ENCODE data around the gene BCOR. TPM values are rescaled to one million over a fixed set of nuclear protein-coding genes. Genes with fewer than 3 reads are reported as not detected.

Gene BCOR
- total and polyA plus RNA-seq, 4 donors, result 5.6 to 23.0 (median 11.0) TPM

GRCh38 chrX:40074080-40074958 lies 23.4 kb downstream of the BCOR start:
- no peak for DNase-seq (ENCODE audit: low spot score)
- TF ChIP-seq, protein P1, sequence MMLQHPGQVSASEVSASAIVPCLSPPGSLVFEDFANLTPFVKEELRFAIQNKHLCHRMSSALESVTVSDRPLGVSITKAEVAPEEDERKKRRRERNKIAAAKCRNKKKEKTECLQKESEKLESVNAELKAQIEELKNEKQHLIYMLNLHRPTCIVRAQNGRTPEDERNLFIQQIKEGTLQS (IDR thresholded peaks at IDR 0.05), result no peak
- TF ChIP-seq NR2F2 (IDR thresholded peaks at IDR 0.05) (no peak), HNF4A (conservative IDR thresholded peaks at IDR 0.05) (no peak), FOXA1 (IDR thresholded peaks at IDR 0.05) (no peak)
- TF ChIP-seq, protein P2, sequence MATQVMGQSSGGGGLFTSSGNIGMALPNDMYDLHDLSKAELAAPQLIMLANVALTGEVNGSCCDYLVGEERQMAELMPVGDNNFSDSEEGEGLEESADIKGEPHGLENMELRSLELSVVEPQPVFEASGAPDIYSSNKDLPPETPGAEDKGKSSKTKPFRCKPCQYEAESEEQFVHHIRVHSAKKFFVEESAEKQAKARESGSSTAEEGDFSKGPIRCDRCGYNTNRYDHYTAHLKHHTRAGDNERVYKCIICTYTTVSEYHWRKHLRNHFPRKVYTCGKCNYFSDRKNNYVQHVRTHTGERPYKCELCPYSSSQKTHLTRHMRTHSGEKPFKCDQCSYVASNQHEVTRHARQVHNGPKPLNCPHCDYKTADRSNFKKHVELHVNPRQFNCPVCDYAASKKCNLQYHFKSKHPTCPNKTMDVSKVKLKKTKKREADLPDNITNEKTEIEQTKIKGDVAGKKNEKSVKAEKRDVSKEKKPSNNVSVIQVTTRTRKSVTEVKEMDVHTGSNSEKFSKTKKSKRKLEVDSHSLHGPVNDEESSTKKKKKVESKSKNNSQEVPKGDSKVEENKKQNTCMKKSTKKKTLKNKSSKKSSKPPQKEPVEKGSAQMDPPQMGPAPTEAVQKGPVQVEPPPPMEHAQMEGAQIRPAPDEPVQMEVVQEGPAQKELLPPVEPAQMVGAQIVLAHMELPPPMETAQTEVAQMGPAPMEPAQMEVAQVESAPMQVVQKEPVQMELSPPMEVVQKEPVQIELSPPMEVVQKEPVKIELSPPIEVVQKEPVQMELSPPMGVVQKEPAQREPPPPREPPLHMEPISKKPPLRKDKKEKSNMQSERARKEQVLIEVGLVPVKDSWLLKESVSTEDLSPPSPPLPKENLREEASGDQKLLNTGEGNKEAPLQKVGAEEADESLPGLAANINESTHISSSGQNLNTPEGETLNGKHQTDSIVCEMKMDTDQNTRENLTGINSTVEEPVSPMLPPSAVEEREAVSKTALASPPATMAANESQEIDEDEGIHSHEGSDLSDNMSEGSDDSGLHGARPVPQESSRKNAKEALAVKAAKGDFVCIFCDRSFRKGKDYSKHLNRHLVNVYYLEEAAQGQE (IDR thresholded peaks at IDR 0.05), result no peak
- H3K27ac ChIP-seq (ENCODE audit: low read depth in 1 of 2, low read length in 2 of 2), result no peak overlapping the region
- H3K4me3 ChIP-seq (ENCODE audit: low read depth in 1 of 3, low read length in 3 of 3), result no peak overlapping the region
- H3K9me3 ChIP-seq (ENCODE audit: control insufficient read depth in 4 of 4, low read length in 3 of 4), result no peaks in the 10 kb centered on the region
- H3K36me3 ChIP-seq (ENCODE audit: control insufficient read depth in 4 of 4, insufficient read depth in 3 of 4, low read depth in 1 of 4, low read length in 3 of 4), result peaks cover 17 to 39% (median 25%) of the 10 kb centered on the region in 4 donors
- 98% methylated on average over 37 of the region's 37 CpGs for WGBS
- no peaks in the 10 kb centered on the region for H3K4me1 ChIP-seq (ENCODE audit: control insufficient read depth in 4 of 4, insufficient read depth in 4 of 4, low read length in 3 of 4)
- no peak overlapping the region for H3K9ac ChIP-seq (ENCODE audit: low read depth in 1 of 2, low read length in 2 of 2)
- no peaks in the 10 kb centered on the region for H3K27me3 ChIP-seq (ENCODE audit: control insufficient read depth in 4 of 4, insufficient read depth in 4 of 4, low read length in 3 of 4)

DNA sequence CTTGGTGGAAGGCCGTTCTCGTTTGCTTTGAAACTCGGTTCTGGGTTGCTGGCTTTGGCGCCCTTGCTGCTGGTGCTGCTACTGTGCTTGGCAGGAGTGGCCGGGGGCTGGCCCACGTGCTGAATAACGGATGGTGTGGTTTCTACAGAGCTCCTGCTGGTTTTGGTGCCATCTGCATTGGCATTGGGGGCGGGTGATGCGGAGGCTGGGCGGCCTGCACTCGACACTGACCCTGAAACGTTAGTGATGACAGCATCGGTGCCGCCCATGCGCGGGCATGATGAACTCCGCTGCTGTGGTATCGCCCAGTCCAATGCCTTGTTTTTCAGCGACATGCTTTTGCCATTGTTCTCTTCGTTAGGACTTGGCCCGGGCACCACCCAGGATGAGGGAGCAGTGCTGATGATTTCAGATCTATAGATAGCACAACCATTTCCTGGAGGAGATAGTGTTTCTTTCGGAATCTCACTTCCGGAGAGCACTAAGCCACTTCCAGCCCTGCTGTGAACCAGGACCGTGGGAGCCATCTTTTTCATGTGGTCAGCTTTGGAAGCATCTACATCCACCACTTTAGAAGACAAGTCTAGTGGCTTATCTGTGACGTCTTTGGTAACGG lies 24.2 kb downstream of the BCOR start:
- Histone ChIP-seq H3K36me3 (ENCODE audit: control insufficient read depth in 4 of 4, insufficient read depth in 3 of 4, low read depth in 1 of 4, low read length in 3 of 4) (peaks cover 17 to 44% (median 26%) of the 10 kb centered on the region in 4 donors), H3K27me3 (ENCODE audit: control insufficient read depth in 4 of 4, insufficient read depth in 4 of 4, low read length in 3 of 4) (no peaks in the 10 kb centered on the region), H3K4me3 (ENCODE audit: low read depth in 1 of 3, low read length in 3 of 3) (no peak overlapping the region), H3K4me1 (ENCODE audit: control insufficient read depth in 4 of 4, insufficient read depth in 4 of 4, low read length in 3 of 4) (no peaks in the 10 kb centered on the region), H3K9ac (ENCODE audit: low read depth in 1 of 2, low read length in 2 of 2) (no peak overlapping the region), H3K9me3 (ENCODE audit: control insufficient read depth in 4 of 4, low read length in 3 of 4) (no peaks in the 10 kb centered on the region), H3K27ac (ENCODE audit: low read depth in 1 of 2, low read length in 2 of 2) (no peak overlapping the region)
- DNase-seq (ENCODE audit: low spot score), result no peak
- no peak for TF ChIP-seq JUND (IDR thresholded peaks at IDR 0.05)
- no peak for TF ChIP-seq NR2F2 (IDR thresholded peaks at IDR 0.05)
- TF ChIP-seq YY1 (IDR thresholded peaks at IDR 0.05), result no peak
- TF ChIP-seq, protein P1 (IDR thresholded peaks at IDR 0.05), result no peak
- TF ChIP-seq ZBTB33 (IDR thresholded peaks at IDR 0.05), result no peak
- no peak for TF ChIP-seq TAF1 (conservative IDR thresholded peaks at IDR 0.05)
- TF ChIP-seq SP1 (IDR thresholded peaks at IDR 0.05), result no peak
- TF ChIP-seq RXRA (IDR thresholded peaks at IDR 0.05), result no peak
- no peak for TF ChIP-seq EGR1 (IDR thresholded peaks at IDR 0.05; ENCODE audit: low read depth in 2 of 2)
- TF ChIP-seq RAD21 (IDR thresholded peaks at IDR 0.05), result no peak
- TF ChIP-seq HNF4G (IDR thresholded peaks at IDR 0.05), result no peak
- TF ChIP-seq, protein P3, sequence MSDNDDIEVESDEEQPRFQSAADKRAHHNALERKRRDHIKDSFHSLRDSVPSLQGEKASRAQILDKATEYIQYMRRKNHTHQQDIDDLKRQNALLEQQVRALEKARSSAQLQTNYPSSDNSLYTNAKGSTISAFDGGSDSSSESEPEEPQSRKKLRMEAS (IDR thresholded peaks at IDR 0.05), result no peak
- TF ChIP-seq, protein P2 (IDR thresholded peaks at IDR 0.05), result no peak
- TF ChIP-seq, protein P4, sequence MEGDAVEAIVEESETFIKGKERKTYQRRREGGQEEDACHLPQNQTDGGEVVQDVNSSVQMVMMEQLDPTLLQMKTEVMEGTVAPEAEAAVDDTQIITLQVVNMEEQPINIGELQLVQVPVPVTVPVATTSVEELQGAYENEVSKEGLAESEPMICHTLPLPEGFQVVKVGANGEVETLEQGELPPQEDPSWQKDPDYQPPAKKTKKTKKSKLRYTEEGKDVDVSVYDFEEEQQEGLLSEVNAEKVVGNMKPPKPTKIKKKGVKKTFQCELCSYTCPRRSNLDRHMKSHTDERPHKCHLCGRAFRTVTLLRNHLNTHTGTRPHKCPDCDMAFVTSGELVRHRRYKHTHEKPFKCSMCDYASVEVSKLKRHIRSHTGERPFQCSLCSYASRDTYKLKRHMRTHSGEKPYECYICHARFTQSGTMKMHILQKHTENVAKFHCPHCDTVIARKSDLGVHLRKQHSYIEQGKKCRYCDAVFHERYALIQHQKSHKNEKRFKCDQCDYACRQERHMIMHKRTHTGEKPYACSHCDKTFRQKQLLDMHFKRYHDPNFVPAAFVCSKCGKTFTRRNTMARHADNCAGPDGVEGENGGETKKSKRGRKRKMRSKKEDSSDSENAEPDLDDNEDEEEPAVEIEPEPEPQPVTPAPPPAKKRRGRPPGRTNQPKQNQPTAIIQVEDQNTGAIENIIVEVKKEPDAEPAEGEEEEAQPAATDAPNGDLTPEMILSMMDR (IDR thresholded peaks at IDR 0.05; ENCODE audit: low read depth, low read length, missing input control), result no peak
- TF ChIP-seq HNF4A (conservative IDR thresholded peaks at IDR 0.05), result no peak
- no peak for TF ChIP-seq FOXA2 (IDR thresholded peaks at IDR 0.05)
- TF ChIP-seq FOXA1 (IDR thresholded peaks at IDR 0.05), result no peak
- TF ChIP-seq GABPA (IDR thresholded peaks at IDR 0.05 in 1 of 2, conservative IDR thresholded peaks at IDR 0.05 in 1 of 2), result no peak
- 92% methylated on average over 26 of the region's 26 CpGs for WGBS
